SU-DHL-6 (cell line): ENCODE results near the gene MEF2A.

Experiments
- H2AFZ ChIP-seq: fragments of 200-600 bp; sonication (generic); 2 replicates; pipeline ENCODE4 v1.6.1; 2014; ENCODE audit warnings: low read depth, mild to moderate bottlenecking, moderate library complexity, mixed read lengths, antibody characterized with exemption, low read length; ENCODE audit not compliant: severe bottlenecking
- H3F3A ChIP-seq: fragments of 200-600 bp; shearing (Covaris generic); 2 replicates; pipeline ENCODE4 v1.6.0; 2016; ENCODE audit warnings: antibody characterized with exemption, mild to moderate bottlenecking; ENCODE audit not compliant: insufficient read depth
- H3K27ac ChIP-seq: fragments of 200-600 bp; sonication (generic); 2 replicates; pipeline ENCODE4 v1.5.1; 2016; ENCODE audit warnings: low read depth, mild to moderate bottlenecking, low read length, moderate library complexity, mixed read lengths
- H3K27me3 ChIP-seq: fragments of 200-600 bp; sonication (generic), shearing (Covaris generic); 2 replicates; pipeline ENCODE4 v1.6.0; 2014; ENCODE audit warnings: mild to moderate bottlenecking, low read length
- H3K36me3 ChIP-seq: fragments of 200-600 bp; sonication (generic); 2 replicates; pipeline ENCODE4 v1.6.1; 2014; ENCODE audit warnings: mild to moderate bottlenecking, low read length, mixed read lengths
- H3K4me2 ChIP-seq: fragments of 300-600, 200-600 bp; shearing (Covaris generic), sonication (generic); 2 replicates; pipeline ENCODE4 v1.6.0; 2014; ENCODE audit warnings: low read length, low read depth, mild to moderate bottlenecking; ENCODE audit not compliant: poor library complexity, severe bottlenecking
- H3K4me3 ChIP-seq: fragments of 200-600 bp; sonication (generic); 2 replicates; pipeline ENCODE4 v1.5.1; 2014; ENCODE audit warnings: antibody characterized with exemption, low read length, mild to moderate bottlenecking, mixed read lengths; ENCODE audit not compliant: insufficient read depth, poor library complexity, severe bottlenecking
- H3K79me2 ChIP-seq: fragments of 200-600 bp; sonication (generic); 2 replicates; pipeline ENCODE4 v1.6.1; 2014; ENCODE audit warnings: mild to moderate bottlenecking, low read length, moderate library complexity; ENCODE audit not compliant: insufficient read depth
- H3K9ac ChIP-seq: fragments of 200-600 bp; sonication (generic); 2 replicates; pipeline ENCODE4 v1.7.0; 2014; ENCODE audit warnings: mild to moderate bottlenecking, low read length
- H3K9me2 ChIP-seq: fragments of 200-600 bp; sonication (generic); replicated peaks from 2 replicates; pipeline ENCODE4 v1.6.1; 2014; ENCODE audit warnings: low read length; ENCODE audit not compliant: insufficient read depth
- H3K9me3 ChIP-seq: fragments of 200-600 bp; sonication (generic); 2 replicates; pipeline ENCODE4 v1.6.1; 2014; ENCODE audit warnings: low read length, mixed read lengths; ENCODE audit not compliant: insufficient read depth
- H4K20me1 ChIP-seq: fragments of 200-600 bp; sonication (generic); 2 replicates; pipeline ENCODE4 v1.6.1; 2014; ENCODE audit warnings: low read depth, mild to moderate bottlenecking, antibody characterized with exemption, low read length, moderate library complexity, mixed read lengths
- CTCF ChIP-seq: fragments of 200-600 bp; sonication (generic); IDR thresholded peaks from one replicate; pipeline ENCODE4 v1.5.1; 2017; ENCODE audit warnings: antibody characterized with exemption, mild to moderate bottlenecking, low read length, moderate library complexity; ENCODE audit not compliant: insufficient read depth, poor library complexity, severe bottlenecking
- EZH2phosphoT487 ChIP-seq: fragments of 200-600 bp; sonication (generic), shearing (Covaris generic); conservative IDR thresholded peaks from 2 replicates; pipeline ENCODE4 v1.6.1; 2018; ENCODE audit warnings: mild to moderate bottlenecking, antibody characterized with exemption, low read length, moderate library complexity, mixed read lengths

The MEF2A gene

DNA sequence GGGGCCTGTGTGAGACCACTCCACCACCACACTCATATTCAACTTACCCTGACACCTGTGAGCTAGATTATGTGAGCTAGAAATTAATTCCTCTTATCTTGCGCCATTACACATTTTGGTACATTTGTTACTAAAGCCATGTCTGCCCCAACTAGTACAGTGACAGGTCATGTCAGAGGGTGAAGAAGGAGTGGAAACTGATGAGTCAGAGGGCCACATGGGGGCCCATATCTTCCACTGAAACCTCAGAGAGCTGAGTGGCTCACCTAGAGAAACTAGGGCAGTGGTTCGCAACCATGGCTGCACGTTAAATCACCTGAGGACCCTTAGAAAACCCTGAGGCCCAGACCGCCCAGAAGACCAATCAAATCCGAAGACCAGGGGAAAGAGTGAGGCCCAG, 15.7 kb upstream of the MEF2A start:
- H3K27ac ChIP-seq, result no peak overlapping the region
- H2AFZ ChIP-seq, result no peak overlapping the region
- no peaks in the 10 kb centered on the region for H3K9me3 ChIP-seq
- H3K9ac ChIP-seq, result no peak overlapping the region
- H4K20me1 ChIP-seq, result no peaks in the 10 kb centered on the region
- no peak overlapping the region for H3K4me3 ChIP-seq
- no peaks in the 10 kb centered on the region for H3K36me3 ChIP-seq
- H3K79me2 ChIP-seq, result no peaks in the 10 kb centered on the region
- TF ChIP-seq CTCF, result no peak
- TF ChIP-seq EZH2phosphoT487, result no peak
- H3F3A ChIP-seq, result no peaks in the 10 kb centered on the region
- no peaks in the 10 kb centered on the region for H3K9me2 ChIP-seq
- H3K4me2 ChIP-seq, result no peak overlapping the region
- no peaks in the 10 kb centered on the region for H3K27me3 ChIP-seq

GRCh38 chr15:99552111-99552510, 13.7 kb upstream of the MEF2A start:
- TF ChIP-seq EZH2phosphoT487 (no peak), CTCF (no peak)
- H3K9ac ChIP-seq, result no peak overlapping the region
- H3K9me2 ChIP-seq, result no peaks in the 10 kb centered on the region
- H3K9me3 ChIP-seq, result no peaks in the 10 kb centered on the region
- H3K36me3 ChIP-seq, result no peaks in the 10 kb centered on the region
- H3K4me3 ChIP-seq, result no peak overlapping the region
- no peaks in the 10 kb centered on the region for H4K20me1 ChIP-seq
- H3K79me2 ChIP-seq, result no peaks in the 10 kb centered on the region
- H3K4me2 ChIP-seq, result no peak overlapping the region
- no peaks in the 10 kb centered on the region for H3F3A ChIP-seq
- no peak overlapping the region for H3K27ac ChIP-seq
- no peak overlapping the region for H2AFZ ChIP-seq
- no peaks in the 10 kb centered on the region for H3K27me3 ChIP-seq

DNA sequence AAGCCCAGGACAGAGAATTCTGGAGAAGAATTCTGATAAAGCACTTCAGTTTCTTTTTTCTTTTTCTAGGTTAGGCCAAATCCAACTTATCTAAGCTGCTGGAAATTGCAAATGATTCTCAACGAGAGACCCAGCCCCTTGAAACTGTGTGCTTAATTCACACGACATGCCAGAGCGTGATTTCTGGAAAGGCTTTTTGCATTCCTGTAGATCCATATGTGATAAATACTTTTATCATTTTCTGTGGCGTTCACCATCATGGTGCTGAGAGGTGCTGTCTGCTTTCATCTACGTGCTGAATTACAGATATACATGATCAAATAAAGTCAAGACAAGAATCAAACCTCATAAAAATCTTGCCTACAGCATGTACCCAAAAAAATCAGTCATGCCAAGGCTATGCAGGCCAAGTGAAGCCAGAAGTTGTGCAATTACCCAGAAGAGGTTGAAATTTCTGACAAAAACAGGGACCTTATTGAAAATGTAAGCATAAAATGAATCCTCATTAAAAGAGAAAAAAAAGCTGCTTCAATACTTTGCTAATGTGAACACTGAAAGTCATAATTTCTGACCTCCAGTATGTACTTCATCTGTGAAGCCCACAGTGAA, 10.8 kb upstream of the MEF2A start:
- no peaks in the 10 kb centered on the region for H3K27me3 ChIP-seq
- H3K9ac ChIP-seq, result no peak overlapping the region
- H3K9me2 ChIP-seq, result no peaks in the 10 kb centered on the region
- H3K27ac ChIP-seq, result no peak overlapping the region
- H2AFZ ChIP-seq, result no peak overlapping the region
- no peaks in the 10 kb centered on the region for H4K20me1 ChIP-seq
- H3K4me3 ChIP-seq, result no peak overlapping the region
- H3F3A ChIP-seq, result no peaks in the 10 kb centered on the region
- H3K79me2 ChIP-seq, result no peaks in the 10 kb centered on the region
- no peaks in the 10 kb centered on the region for H3K9me3 ChIP-seq
- no peaks in the 10 kb centered on the region for H3K36me3 ChIP-seq
- TF ChIP-seq CTCF (no peak), EZH2phosphoT487 (no peak)
- no peak overlapping the region for H3K4me2 ChIP-seq
